Gastrocnemius medialis (tissue), 4 donors: Measurements from ENCODE around the gene CHRNA10.

ENCODE experiments used
- CTCF ChIP-seq, 5 experiments: fragments of 450-650 bp in 3 of 5; fragments of 200-600 bp in 2 of 5; sonication (generic) in 2 of 5; IDR thresholded peaks in 4 of 5; conservative IDR thresholded peaks in 1 of 5; 1 replicate in 4 of 5; 2 replicates in 1 of 5; pipeline ENCODE4 v1.5.1; 2016 to 2019; ENCODE audit warnings: antibody characterized with exemption in 5 of 5, mild to moderate bottlenecking in 3 of 5, moderate library complexity in 3 of 5
- POLR2A ChIP-seq, 2 donors: fragments of 450-650 bp; IDR thresholded peaks; one replicate each; pipeline ENCODE4 v1.6.1; 2017; ENCODE audit warnings: antibody characterized with exemption in 2 of 2, mild to moderate bottlenecking in 2 of 2, moderate library complexity in 2 of 2

DNA sequence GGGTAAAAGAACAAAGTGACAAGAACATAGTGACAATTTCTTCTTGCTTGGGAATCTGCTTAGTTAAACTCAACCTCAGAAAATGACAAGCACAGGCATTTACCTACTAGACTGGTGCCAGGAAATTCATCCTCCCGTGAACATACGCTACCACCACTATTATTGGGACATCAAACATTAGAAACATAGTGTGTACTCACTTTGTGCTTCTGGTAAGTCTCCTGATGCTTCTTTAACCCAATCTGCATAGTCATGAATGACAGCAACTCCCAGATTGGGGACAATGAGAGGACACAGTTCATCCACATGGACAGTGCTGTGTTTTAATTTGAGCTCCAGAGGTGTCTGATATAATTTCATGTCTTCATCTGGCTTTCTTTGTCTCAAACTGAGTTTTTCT lies 29.2 kb upstream of the CHRNA10 start:
- TF ChIP-seq POLR2A (IDR thresholded peaks at IDR 0.05) (no peak), CTCF (IDR thresholded peaks at IDR 0.05 in 4 of 5, conservative IDR thresholded peaks at IDR 0.05 in 1 of 5) (no peak)
